ENCODE data around the gene AMY1A. TPM values are rescaled to one million over a fixed set of nuclear protein-coding genes. Genes with fewer than 3 reads are reported as not detected.

The AMY1A gene

Small RNA genes lying within 50 kb of the gene (small RNA-seq; reads per million reads assigned to genes)
- gene AC105272.1 (ENCODE audit: insufficient read depth), result not detected
